SU-DHL-6 (cell line): ENCODE results near the gene MBD3.
"Not testable (repeated sequence)": the region's sequence is repeated elsewhere in the genome, so short reads cannot be mapped to it uniquely, and the experiment has no call there.

ENCODE experiments used
- EZH2phosphoT487 ChIP-seq: fragments of 200-600 bp; sonication (generic), shearing (Covaris generic); conservative IDR thresholded peaks from 2 replicates; pipeline ENCODE4 v1.6.1; 2018; ENCODE audit warnings: mild to moderate bottlenecking, antibody characterized with exemption, low read length, moderate library complexity, mixed read lengths
- TF ChIP-seq, protein P1 (sequence below): fragments of 200-600 bp; sonication (generic); IDR thresholded peaks from one replicate; pipeline ENCODE4 v1.5.1; 2017; ENCODE audit warnings: antibody characterized with exemption, mild to moderate bottlenecking, low read length, moderate library complexity; ENCODE audit not compliant: insufficient read depth, poor library complexity, severe bottlenecking

GRCh38 chr19:1530856-1531255 lies 61.8 kb downstream of the MBD3 start:
- TF ChIP-seq, protein P1, sequence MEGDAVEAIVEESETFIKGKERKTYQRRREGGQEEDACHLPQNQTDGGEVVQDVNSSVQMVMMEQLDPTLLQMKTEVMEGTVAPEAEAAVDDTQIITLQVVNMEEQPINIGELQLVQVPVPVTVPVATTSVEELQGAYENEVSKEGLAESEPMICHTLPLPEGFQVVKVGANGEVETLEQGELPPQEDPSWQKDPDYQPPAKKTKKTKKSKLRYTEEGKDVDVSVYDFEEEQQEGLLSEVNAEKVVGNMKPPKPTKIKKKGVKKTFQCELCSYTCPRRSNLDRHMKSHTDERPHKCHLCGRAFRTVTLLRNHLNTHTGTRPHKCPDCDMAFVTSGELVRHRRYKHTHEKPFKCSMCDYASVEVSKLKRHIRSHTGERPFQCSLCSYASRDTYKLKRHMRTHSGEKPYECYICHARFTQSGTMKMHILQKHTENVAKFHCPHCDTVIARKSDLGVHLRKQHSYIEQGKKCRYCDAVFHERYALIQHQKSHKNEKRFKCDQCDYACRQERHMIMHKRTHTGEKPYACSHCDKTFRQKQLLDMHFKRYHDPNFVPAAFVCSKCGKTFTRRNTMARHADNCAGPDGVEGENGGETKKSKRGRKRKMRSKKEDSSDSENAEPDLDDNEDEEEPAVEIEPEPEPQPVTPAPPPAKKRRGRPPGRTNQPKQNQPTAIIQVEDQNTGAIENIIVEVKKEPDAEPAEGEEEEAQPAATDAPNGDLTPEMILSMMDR = not testable (repeated sequence)
- not testable (repeated sequence) for TF ChIP-seq EZH2phosphoT487
